Epithelial cell of prostate (primary cell): Measurements from ENCODE around the gene GUF1.
"Not testable (repeated sequence)": the region's sequence is repeated elsewhere in the genome, so short reads cannot be mapped to it uniquely, and the experiment has no call there.

Experiments used
- DNase-seq: peaks from one replicate; pipeline ENCODE4 v3.0.0-alpha.2; 2011; ENCODE audit warnings: low read depth, low spot score
- H3K27ac ChIP-seq: fragments of 450-650 bp; 2 replicates; pipeline ENCODE4 v1.5.1; 2017; ENCODE audit warnings: mild to moderate bottlenecking

GUF1 gene

DNA sequence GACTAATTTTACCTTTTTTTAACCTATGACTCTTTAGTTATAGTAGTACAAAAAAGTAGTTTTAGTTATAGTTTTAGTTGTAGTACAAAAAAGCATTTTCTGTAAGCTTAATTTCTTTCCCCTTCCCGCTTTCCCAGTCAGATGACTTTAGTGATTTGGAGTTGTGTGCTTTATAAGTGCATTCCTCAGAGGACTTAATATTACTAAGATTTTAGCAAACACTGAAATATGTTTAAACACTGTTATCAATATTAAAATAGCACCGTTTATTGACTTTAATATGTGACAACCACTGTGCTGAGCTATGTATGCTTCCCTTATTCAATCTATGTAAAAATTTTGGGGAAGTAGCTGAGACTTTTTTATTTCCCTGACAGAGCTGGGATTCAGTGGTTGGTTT lies 22.8 kb downstream of the GUF1 start:
- no peak for DNase-seq
- H3K27ac ChIP-seq, result no peak overlapping the region

- no peak for DNase-seq
Observed at GRCh38 chr4:44704673-44705072, 26.5 kb downstream of the GUF1 start.

GRCh38 chr4:44713125-44713524 lies 34.9 kb downstream of the GUF1 start:
- no peak for DNase-seq
- H3K27ac ChIP-seq, result no peak overlapping the region

More at GRCh38 chr4:44704673-44705072, 26.5 kb downstream of the GUF1 start:
- no peak overlapping the region for H3K27ac ChIP-seq

DNA sequence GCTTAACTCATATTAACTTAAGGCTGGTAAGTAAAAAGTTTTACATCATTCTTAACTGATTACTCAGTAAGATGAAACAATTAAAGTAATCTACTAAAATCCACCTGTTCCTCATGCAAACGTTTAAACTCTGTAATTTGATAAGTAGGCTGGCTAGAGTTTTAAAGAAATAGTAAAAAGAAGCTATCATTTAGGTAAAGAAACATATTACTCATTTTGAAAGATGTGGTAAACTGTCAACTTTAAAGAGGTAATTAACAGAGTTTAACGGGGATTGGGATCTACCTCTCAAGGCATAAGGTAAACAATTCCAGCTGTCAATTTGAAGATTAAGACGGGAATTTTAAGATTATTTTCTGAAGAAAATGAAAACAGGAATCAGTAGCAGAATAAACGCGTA lies 38.4 kb downstream of the GUF1 start:
- no peak for DNase-seq
- H3K27ac ChIP-seq, result no peak overlapping the region

- DNase-seq, result no peak
- H3K27ac ChIP-seq, result no peak overlapping the region
Observed at GRCh38 chr4:44720371-44720770, 42.2 kb downstream of the GUF1 start.

DNA sequence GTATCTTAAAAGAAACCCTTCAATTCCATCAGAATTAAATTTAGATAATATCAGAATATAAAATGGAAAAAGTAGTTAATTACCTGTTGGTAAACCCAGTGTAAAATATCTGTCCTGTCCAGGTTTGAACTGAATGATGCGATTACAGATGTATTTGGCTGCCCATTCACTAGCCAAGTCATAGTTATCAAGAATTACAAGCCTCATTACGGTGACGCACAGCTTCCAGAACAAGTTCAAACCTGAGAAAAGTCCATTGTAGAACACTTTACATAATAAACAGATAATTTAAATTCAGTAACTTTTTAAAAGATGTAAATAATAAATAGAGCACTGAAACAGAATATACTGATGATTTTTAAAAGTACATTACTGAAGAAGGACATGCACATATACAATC lies 43.8 kb downstream of the GUF1 start:
- peak overlapping the region; percentile 26 for H3K27ac ChIP-seq
- peak; percentile 18 for DNase-seq

- no peak for DNase-seq
- peak overlapping the region; percentile 50 for H3K27ac ChIP-seq
Observed at GRCh38 chr4:44725166-44725565, 46.9 kb downstream of the GUF1 start.

DNA sequence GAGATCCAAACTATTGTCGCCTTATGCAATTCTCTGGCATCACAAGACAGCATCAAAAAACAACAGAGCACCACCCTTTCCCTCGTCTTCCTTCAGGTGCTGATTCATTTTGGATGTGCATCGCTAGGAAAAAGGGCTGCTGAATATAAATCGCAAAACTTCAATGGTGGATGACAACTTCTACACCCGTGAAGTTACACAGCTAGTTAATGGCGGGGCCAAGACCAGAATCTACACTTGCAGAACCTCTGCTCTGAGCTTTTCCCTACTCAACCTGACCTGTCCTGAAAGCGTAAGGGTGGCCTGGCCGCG lies 47.5 kb downstream of the GUF1 start:
- peak overlapping the region; percentile 50 for H3K27ac ChIP-seq
- no peak for DNase-seq

GRCh38 chr4:44726038-44726871 lies 48.0 kb downstream of the GUF1 start, which contains the start of gene GNPDA2:
TSS of gene GNPDA2 (minus strand) at chr4:44726556. CDS start at chr4:44722207, 4,349 bp downstream.
- DNase-seq, result no peak

GRCh38 chr4:44727471-44727870 lies 49.3 kb downstream of the GUF1 start:
- no peak for DNase-seq
- H3K27ac ChIP-seq, result no peak overlapping the region

More at GRCh38 chr4:44726038-44726871, 48.0 kb downstream of the GUF1 start, which contains the start of gene GNPDA2:
- H3K27ac ChIP-seq, result peak within 1 kb of the TSS; percentile 50

DNA sequence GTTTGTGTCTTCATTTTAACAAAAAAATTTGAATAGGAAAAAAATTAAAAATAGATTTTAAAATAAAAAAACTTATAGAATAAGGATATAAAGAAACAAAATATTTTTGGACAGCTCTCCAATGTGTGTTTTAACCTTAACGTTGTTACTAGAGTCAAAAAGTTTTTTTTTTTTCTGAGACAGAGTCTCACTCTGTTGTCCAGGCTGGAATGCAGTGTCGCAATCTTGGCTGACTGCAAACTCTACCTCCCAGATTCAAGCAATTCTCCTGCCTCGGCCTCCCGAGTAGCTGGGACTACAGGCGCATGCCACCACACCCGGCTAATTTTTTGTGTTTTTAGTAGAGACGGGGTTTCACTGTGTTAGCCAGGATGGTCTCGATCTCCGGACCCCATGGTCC lies 50.5 kb downstream of the GUF1 start:
- H3K27ac ChIP-seq, DNase-seq: not testable (repeated sequence)

DNA sequence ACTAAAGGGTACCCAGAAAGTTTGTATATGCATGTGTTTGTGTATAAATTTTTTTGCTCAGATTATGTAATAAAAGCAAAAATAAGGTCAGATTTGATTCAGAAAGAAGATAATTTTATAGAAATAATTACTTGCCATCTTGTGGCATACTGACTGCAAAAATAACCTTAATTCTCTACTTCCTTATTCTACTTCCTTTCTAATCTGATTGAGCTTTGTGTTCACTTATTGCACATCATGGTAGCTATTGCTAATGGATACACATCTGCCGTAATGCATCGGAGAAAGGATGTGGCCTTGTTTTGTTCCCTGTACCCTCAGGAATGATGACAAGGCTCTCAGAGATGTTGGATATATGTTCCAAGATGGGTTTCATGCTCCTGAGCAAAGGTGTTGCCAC lies 58.7 kb downstream of the GUF1 start:
- no peak overlapping the region for H3K27ac ChIP-seq

DNA sequence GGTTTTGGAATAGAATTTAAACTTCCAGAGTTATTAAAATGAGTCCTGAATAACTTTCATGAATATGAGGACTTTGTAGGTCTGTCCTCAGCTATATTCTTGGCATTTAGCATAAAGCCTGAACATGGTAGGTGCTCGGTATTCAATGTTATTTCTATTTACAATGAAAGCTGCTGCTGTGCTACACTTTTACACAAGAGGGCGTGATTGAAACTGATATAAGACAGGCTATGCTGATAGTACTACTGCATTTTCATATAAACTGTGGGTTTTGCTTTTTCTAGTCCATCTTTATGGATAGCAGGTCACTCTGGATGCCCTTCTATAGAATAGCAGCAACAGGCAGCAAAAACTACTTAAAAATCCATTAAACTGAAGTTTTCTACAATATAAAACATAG lies 60.4 kb downstream of the GUF1 start:
- no peak overlapping the region for H3K27ac ChIP-seq
- no peak for DNase-seq

More for the DNA sequence above, 58.7 kb downstream of the GUF1 start:
- no peak for DNase-seq

DNA sequence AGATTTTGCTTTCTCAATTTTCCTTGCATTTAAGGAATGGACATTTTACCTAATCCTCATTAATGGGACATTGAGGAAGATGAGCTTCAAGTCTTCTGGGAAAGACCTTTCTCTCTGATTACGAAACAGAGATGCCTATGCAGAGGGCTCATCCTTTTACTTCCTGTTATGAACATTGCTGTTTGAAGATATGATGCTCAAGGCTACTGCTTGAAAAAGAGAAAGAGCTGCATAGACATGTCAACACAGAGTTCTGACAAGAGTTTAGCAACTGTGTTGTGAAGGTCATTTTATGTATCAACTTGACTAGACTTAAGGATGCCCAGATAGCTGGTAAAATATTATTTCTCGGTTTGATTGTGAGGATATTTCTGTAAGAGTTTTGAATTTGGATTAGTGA lies 62.0 kb downstream of the GUF1 start:
- DNase-seq, result no peak
- H3K27ac ChIP-seq, result no peak overlapping the region
